Measurements from ENCODE around the gene KCNJ5. TPM values are rescaled to one million over a fixed set of nuclear protein-coding genes. Genes with fewer than 3 reads are reported as not detected.

The KCNJ5 gene
- total and polyA plus RNA-seq, 12 donors = 37.1 to 299 (median 80.4) TPM

- DNase-seq = no peak
- Histone ChIP-seq H3K4me3 (no peak overlapping the region), H3K4me1 (replicated peaks in 1 of 2) (no peaks in the 10 kb centered on the region), H3K27ac (no peak overlapping the region), H3K9me3 (replicated peaks in 1 of 3) (no peaks in the 10 kb centered on the region), H3K36me3 (replicated peaks in 1 of 2) (no peaks in the 10 kb centered on the region), H3K27me3 (no peaks in the 10 kb centered on the region)
- TF ChIP-seq CTCF (IDR thresholded peaks at IDR 0.05) (no peak), POLR2A (IDR thresholded peaks at IDR 0.05) (no peak)
- intact Hi-C loops (cut with DNase I) = no loop called here
- WGBS, 4 donors = 50 to 69% (median 64%) methylated on average over 3 of the region's 3 CpGs
Observed at GRCh38 chr11:128926000-128926399, 34.8 kb downstream of the KCNJ5 start.

GRCh38 chr11:128926437-128927107 lies 35.4 kb downstream of the KCNJ5 start:
- DNase-seq = no peak

GRCh38 chr11:128927108-128927461 lies 35.9 kb downstream of the KCNJ5 start:
- Histone ChIP-seq H3K9me3 (replicated peaks in 1 of 3) (no peaks in the 10 kb centered on the region), H3K27me3 (no peaks in the 10 kb centered on the region), H3K4me1 (replicated peaks in 1 of 2) (no peaks in the 10 kb centered on the region), H3K4me3 (no peak overlapping the region), H3K36me3 (replicated peaks in 1 of 2) (no peaks in the 10 kb centered on the region), H3K27ac (no peak overlapping the region)
- DNase-seq = no peak
- 70 to 75% (median 71%) methylated on average over 11 of the region's 11 CpGs for WGBS, 4 donors
- intact Hi-C loops (cut with DNase I) = no loop called here
- no peak for TF ChIP-seq CTCF (IDR thresholded peaks at IDR 0.05)
- no peak for TF ChIP-seq POLR2A (IDR thresholded peaks at IDR 0.05)

More at GRCh38 chr11:128926437-128927107, 35.4 kb downstream of the KCNJ5 start:
- H3K4me1 ChIP-seq (replicated peaks in 1 of 2) = no peaks in the 10 kb centered on the region
- H3K27ac ChIP-seq = no peak overlapping the region
- no peaks in the 10 kb centered on the region for H3K36me3 ChIP-seq (replicated peaks in 1 of 2)
- H3K4me3 ChIP-seq = no peak overlapping the region
- intact Hi-C loops (cut with DNase I) = no loop called here
- WGBS, 4 donors = 79 to 91% (median 87%) methylated on average over 14 to 17 of the region's 17 CpGs
- no peaks in the 10 kb centered on the region for H3K9me3 ChIP-seq (replicated peaks in 1 of 3)
- H3K27me3 ChIP-seq = no peaks in the 10 kb centered on the region
- no peak for TF ChIP-seq POLR2A (IDR thresholded peaks at IDR 0.05)
- TF ChIP-seq CTCF (IDR thresholded peaks at IDR 0.05) = no peak

- WGBS, 4 donors = 86 to 89% (median 87%) methylated on average over 10 to 12 of the region's 12 CpGs
- Histone ChIP-seq H3K36me3 (replicated peaks in 1 of 2) (no peaks in the 10 kb centered on the region), H3K9me3 (replicated peaks in 1 of 3) (no peaks in the 10 kb centered on the region), H3K27ac (no peak overlapping the region), H3K4me3 (no peak overlapping the region), H3K4me1 (replicated peaks in 1 of 2) (no peaks in the 10 kb centered on the region), H3K27me3 (no peaks in the 10 kb centered on the region)
- TF ChIP-seq POLR2A (IDR thresholded peaks at IDR 0.05) = no peak
- TF ChIP-seq CTCF (IDR thresholded peaks at IDR 0.05) = no peak
- DNase-seq = no peak
- intact Hi-C loops (cut with DNase I) = no loop called here
Observed at GRCh38 chr11:128927683-128928336, 36.7 kb downstream of the KCNJ5 start.
